ENCODE data around the gene PWP1.

PWP1 gene

DNA sequence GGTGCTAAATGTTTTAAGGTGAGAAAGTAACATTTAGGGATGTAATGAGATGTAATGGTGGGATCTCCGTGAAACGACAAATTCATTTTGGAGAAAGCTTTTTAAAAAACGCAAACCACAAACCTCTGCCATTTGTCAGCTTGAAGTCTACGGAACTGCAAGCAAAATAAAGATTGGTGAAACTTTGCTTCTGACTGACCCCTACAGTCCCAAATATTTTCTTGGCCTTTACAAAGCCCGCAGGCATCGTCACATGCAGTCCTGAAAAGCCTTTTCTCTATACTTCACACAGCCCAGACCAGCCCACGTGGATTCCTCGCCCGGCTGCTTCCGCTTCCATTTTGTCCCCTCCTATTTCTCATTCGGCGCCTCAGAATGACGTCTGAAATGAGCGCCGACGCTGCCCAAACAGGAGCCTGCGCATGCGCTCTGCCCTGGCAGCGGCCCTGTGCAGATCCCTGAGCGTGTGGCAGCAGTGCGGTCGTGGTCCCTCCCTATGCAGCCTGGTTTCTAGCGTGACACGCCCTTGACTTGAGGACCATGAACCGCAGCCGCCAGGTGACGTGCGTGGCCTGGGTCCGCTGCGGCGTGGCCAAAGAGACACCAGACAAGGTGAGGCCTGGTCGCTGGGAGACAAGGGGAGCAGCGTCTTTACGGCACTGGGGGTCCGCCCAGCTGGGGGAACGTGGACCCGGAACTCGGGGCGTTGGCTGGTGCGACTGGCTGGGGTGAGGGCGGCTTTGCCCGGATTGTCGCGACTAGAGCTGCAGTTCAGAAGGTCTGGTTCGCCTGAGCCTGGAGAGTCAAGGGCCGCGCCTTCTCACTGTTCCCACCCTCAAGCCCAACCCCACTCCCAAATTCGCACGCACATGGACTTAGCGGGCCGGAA, at the start of gene PWP1:
Gene PWP1 (plus strand): TSS at position 440 of the 889 bp plus-strand sequence. CDS start 101 bp downstream, at position 541.
- peak; percentile 94 to 96 for DNase-seq

DNA sequence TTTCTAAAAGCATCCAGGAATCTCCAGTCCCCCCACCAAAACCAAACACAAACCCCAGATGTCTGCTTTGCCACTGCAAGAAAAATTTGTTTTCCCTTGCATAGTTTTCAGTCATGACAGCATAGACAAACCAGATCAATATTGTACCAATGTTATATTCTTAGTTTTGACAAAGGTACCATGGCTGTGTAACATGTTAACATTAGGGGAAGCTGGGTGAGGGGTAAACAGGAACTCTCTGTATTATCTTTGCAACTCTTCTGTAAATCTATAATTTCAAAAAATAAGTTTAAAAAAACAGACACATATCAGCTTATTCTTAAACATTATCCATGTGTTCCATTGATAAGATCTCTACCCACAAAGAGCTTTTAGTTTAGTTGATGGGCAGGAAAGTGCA, 44.4 kb upstream of the PWP1 start:
- no peak for DNase-seq

DNA sequence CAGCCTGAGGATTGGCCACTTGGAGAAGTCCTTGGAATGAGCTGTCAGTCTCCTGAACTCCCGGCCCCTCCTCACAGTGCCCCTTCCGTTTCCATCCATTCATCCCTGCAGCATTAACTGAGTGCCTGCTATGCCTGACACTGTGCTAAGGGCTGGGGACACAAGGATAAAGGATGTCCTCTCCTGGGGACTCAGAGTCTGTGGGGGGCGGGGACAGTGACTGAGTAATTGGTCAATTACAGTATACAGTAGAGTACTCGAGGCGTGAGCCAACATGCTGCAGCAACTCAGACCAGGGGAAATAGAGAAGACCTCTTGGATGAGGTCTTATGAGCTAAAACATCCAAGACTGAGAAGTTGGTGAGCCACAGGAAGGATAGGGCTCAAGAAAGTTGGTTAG, 43.4 kb upstream of the PWP1 start:
- DNase-seq, result no peak

DNA sequence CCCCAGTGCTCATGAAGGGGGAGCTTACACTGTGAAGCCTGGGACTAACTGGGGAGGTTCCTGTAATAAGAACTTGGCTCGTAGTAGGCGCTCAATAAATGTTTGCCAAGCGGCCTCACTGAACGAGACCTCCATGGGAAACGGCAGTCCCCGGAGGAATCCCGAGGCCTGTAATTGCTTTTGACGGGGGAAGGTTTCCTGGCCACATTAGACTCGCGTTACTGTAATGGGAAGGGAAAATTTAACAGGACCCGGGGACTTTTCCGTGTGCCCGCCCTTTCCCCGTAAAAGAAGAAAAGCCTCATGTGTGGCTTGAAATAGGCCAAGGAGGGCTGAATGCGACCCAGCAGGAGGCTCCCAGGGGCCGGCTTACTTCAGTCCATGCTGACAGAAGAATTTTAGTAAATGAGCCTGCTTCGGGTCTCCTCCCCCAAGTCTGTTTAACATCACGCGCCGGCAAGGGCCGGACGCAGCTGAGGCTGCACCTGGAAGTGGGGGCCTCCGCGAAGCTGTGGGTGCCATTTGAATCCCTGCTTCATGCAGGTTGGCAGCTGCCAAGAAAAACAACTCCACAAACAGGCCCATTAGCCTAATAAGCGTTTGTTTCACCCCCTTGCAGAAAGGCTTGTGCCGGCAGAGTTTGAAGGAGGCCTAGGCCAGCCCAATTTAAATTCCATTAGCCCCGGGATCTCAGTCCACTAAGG, 39.8 kb upstream of the PWP1 start:
- peak; percentile 71 to 90 for DNase-seq

DNA sequence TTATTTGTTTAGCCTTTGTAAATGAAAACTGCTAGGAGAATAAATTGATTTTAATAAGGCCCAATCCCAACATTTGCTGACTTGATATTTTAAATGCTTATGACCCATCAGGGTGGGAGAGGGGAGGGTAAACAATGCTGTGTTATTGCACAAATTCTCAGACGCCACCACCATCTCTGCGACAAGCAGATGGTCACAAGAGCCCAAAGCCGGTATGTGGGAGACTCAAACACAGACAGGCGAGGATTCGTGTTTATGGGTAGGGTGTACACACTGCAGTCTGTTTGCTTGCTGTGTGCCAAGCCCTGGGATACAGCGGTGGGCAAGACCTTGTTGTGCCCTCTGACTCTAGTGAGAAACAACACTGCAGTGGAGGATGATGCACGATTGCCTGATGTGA, 39.2 kb upstream of the PWP1 start:
- DNase-seq, result peak in 1 of 2 experiments; percentile 20

DNA sequence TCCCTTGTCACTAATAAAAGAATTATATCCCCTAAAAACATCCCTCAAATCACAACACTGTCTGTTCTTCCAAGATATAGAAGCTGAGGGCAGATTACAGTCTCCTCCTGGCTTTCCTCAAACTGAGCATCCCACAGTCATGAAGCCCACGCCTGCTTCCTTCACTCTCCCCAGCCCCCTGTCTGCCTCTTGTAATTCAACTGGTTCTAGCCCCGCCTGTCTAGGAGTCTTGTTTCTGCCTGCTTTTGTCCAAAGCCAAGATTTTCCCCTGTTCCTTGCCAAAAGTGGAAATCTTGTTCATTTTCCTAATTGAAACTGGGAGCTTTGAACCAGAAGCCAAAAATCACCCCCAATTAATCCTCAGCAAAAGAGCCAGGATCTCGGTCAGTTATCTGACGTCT, 35.9 kb upstream of the PWP1 start:
- DNase-seq, result no peak

DNA sequence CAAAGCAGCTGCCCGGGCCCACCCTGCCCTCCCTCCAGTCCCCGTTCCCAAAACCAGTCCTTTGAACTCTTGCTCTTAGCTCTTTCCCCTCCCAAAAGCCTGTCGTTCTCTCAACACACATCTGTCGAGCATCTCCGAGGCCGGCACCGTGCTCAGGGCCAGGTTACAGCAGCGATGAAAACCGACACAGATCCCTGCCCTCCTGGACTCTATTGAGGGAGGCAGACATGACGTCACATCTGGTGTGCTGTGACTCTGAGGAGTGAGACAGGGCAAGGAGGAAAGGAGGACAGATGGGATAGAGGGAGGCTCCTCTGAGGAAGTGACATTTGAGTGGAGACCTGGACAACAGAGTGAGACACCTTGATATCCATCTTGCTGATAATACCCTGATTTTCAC, 34.6 kb upstream of the PWP1 start:
- DNase-seq, result no peak

DNA sequence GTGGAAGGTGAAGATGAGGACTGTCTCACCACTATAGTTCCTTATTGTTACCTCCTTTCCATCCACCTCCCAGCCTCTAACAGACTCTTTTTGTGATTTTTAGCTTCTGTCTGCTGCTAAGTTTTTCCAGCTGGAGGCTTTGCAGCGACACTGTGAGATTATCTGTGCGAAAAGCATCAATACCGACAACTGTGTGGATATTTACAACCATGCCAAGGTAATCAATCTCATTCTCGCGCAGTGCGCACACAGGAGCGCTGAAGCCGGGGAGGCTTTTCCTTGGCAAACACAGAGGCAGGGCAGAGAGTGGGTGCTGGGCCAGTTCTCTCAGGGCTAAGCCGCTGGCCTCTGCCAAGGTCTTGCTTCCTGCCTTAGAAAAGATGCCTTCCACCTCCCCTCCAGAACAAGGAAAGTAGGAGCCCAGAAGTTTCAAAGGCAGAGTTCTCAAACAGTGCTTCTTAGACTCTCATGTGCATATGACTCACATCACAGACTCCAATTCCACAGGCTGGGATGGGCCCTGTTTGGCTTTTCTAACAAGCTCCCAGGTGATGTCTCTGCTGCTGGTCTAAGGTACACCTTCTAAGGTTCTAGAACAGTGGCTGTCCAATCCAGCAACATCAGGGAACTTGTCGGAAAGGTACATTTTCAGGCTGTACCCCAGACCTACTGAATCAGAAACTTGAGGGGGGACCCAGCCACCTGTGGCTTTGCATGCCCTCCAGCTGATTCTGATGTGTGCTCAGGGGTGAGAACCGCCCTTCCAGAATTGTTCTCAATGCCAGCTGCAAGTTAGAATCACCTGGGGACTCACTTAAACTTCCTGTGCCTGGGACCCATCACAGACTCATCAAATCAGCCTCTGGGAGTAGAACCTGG, 33.8 kb upstream of the PWP1 start:
- no peak for DNase-seq

DNA sequence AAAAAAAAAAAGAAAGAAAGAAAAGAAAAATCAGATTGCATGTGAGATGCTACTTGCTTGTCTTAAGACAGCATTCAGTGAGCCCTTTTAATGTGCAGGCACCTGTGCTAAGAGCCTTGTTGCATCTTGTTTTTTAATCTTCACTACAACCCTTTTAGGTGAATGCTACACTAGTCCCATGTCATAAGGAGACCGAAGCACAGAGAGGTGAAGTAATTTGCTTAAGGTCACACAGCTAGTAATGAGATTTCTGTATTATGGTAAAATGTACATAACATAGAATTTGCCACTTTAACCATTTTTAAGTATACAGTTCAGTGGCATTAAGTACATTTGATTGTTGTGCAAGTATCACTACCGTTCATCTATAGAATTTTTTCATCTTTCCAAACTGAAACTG, 32.1 kb upstream of the PWP1 start:
- DNase-seq, result no peak

DNA sequence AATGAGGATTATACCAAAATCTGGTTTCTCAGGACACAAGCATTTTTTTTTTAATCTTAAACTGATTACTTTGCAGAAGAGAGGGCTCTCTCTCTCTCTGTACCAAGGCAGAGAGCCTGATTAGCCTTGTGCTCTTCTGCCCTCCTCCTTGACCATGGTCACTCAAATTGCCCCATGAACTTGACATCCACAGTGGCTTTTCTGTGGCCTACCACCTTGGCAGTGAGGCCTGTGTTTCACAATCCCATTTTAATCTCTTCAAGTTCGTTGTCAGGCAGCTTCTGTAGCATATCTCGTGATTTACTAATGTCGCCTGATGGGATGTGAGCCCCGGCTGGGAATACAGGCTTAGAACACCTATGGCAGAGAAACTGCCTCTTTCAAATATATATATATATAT, 30.7 kb upstream of the PWP1 start:
- DNase-seq, result no peak

DNA sequence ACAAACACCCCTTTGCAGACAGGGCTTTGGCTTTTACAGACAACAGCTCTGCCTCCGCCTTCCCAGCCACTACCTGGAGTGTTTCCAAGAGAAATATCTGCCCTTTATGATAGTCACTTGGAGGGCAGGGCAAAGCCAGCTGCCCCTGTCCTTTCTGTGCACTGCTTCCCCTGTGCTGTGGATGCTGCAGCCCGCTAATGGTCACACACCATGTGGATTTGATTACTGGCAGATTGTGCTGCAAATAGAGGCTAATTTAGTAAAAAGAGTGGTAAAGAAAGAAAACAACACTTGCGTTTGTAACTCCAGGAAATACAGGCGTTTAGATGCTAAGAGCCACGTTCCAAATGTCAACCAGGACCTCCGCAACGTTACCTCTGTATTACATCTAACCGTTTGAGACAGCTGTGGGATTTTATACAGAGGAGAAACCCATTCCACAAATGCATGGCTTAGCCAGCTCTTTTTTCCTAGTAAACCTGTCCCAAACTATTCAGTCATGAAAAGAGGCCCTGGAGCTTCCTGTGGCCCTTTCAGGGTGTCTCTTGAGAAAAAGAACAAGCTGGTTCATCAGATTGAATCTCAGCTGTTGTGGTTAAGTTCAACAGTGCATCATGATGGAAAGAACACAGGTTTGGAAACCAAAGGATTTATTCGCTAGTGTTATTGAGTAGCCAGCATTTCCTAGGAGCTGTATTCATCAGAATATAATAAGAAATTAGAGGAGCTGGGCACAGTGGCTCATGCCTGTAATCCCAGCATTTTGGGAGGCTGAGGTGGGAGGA, 30.1 kb upstream of the PWP1 start:
- DNase-seq, result peak; percentile 30 to 67

DNA sequence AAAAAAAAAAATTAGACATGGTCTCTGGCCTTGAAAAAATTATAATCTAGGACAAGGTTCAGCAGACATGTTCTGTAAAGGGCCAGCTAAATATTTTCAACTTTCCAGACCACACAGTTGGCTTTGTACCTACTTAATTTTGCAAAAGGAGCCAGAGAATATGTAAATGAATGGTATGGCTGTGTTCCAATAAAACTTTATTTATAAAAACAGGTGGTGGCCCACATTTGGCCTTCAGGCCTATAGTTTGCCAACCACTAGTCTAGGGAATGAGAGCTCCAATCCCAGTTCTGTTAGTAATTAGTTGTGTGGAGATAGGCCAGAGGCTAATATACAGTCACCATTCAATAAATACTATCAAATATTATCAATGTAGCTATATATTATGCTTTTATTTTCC, 29.3 kb upstream of the PWP1 start:
- no peak for DNase-seq

DNA sequence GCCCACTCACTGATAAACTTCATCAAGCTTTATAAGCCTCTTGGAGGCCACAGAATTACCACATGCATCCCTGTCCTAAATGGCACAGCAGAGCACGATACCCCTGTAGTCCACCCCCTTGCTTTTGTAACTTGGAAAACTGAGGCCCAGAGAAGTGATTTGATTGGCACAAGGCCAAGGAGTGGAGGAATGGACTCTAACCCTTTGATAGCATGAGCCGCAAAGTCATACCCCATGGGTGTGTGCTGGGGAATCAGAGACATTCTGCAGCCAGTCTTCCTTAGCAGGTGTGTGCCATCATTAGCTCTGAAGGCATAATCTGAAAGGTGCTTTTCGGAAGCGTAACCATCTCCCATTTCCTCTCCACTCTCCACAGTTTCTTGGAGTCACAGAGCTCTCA, 28.5 kb upstream of the PWP1 start:
- no peak for DNase-seq

DNA sequence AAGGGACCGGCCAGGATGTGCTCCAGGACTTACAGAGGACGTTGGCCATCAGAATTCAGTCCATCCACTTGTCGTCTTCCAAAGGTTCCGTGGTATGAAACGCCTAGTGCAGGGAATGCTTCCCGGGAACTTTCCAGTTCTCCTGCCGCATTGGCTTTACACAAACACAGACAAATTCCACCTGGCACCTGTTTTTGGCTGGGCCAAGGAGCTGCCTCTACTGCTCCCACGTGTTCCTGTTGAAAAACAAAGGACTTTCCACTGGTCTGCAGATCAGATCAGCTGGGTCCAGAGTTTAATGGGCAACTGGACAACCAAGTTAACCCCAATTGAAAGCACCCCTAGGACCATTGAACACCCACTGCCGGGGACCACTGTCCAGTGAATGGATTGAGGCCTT, 28.0 kb upstream of the PWP1 start:
- DNase-seq, result no peak

DNA sequence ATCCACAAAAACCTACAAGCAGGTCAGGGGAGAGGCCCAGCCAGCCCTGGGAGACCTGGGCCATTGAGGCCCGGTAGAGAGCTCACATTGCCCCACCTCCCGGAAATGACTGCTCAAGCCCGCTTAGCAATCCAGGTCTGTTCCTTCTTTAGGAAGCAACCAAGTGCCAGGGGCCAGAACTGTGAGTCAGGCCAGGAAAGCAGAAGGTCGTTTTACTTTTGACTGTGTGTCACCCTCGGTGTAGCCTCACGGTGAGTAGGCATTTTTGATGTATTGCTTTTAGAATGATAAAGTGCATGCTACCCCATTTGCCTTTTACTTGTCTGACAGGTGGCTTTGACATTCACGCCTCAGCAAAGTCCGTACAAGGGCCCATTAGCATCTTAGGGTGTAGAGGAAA, 25.4 kb upstream of the PWP1 start:
- no peak for DNase-seq

DNA sequence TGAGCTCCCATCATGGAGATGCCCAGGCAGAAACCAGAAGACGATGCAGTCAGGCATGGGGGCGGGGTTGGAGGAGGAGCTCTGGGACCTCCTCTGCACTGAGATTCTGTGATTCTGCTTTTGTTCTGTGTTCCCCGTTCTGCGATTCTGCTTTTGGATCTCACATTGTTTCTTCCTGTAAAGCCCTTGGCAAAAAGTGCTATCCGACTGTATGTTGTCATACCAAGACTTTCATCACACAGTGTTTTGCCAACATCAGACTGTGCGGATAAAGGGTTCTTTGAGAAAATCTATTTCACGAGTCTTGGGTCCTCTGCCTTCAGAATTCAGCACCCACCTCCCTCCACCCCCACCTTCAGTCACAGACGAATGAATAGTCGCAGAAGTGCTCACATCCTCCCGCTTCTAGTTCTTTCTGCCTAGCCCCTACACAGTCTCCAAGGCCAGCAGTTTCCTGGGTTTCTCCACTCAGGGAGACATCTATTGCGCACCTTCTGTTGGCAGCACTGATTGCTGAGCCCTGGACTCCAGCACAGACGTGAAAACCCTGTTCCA, 24.7 kb upstream of the PWP1 start:
- DNase-seq, result no peak

DNA sequence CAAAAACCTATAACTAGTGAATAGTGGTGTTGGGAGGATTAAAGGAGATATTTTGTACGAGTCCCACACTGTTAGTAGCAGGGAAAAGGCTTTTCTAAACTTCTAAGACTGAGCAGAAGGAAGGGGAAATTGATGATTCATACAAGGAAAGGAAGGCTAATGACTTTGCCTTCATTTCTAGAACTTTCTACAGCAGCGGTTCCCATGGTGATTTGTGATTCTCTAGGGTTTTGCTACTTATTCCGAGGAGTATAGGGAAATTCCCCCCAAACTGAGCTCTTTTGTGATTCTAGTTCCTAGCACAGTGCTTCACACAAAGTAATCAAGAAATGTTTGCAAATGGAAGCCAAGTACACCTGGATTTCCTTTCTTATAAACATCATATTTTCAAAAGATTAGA, 23.8 kb upstream of the PWP1 start:
- no peak for DNase-seq

DNA sequence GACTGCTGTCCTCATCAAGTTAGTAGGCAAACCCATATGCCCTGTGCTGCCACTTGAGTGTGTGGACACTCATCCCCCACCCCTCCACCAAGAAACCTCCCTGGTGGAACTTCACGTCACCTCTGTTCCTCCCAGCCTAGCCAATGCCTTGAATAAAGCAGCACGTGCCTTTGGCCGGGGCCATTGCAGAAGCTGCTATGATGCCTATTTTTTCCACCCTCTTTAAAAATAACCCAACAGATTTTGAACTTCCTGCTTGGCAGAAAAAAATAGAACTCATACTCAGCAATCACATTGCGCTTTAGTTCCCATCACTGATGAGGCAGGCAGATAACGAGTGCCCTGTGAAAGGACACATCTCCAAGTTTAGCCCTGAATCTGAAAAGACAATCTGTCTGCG, 23.1 kb upstream of the PWP1 start:
- no peak for DNase-seq

DNA sequence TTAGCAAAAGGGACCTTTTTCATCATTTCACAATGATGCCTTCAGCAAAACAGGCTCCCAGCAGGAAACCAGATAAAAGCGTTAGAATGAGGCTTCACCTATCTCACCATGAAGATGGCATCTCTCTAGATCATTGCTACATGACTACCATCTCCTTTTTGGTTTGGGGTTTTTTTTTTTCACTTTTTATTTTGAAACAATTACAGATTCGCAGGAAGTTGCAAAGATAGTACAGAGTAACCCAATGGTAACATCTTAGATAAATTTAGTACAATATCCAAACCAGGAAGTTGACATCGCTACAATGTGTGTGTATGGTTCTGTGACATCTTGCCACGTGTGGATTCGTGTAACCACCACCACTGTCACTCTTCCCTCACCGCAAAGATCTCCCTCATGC, 22.3 kb upstream of the PWP1 start:
- no peak for DNase-seq

DNA sequence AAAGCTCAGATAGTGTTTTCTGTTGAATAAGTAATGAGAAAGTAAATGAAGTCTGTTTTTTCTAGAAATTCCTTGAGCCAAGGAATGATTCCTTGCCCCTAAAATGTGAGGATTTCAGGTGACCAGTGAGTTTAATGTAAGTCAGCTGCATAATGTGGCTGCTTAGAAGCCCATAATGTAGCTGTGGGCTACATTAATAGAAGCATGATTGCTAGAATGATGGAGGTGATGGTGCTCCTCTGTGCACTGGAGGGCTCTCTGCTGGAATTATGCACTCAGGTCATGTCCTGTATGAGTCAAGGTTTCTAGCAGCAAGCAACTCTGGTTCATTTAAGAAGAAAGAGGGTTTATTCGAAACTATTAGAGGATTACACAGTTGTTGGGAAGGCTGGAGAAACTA, 19.6 kb upstream of the PWP1 start:
- no peak for DNase-seq

DNA sequence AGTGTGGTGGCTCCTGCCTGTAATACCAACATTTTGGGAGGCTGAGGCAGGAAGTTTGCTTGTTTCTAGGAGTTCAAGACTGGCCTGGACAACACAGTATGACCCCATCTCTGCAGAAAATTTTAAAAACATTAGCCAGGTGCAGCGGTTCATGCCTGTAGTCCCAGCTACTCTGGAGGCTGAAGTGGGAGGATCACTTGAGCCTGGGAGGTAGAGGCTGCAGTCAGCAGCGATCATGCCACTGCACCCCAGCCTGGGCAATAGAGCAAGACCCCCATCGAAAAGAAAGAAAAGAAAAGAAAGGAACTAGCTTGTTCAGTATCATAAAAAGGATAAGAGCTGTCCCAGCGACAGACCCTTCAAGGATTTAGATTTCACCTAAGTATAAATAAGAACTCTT, 18.1 kb upstream of the PWP1 start:
- DNase-seq, result no peak

Measured in NCI-H2081 (cell line).